NCI-H1092 treated with DMSO at 0.1 percent for 48 hours (cell line): ENCODE results near the gene DNAH8.

Experiments used
- DNase-seq: peaks from one replicate; lab custom pipeline; 2025; lab: John Stamatoyannopoulos, UW

DNAH8 gene

DNA sequence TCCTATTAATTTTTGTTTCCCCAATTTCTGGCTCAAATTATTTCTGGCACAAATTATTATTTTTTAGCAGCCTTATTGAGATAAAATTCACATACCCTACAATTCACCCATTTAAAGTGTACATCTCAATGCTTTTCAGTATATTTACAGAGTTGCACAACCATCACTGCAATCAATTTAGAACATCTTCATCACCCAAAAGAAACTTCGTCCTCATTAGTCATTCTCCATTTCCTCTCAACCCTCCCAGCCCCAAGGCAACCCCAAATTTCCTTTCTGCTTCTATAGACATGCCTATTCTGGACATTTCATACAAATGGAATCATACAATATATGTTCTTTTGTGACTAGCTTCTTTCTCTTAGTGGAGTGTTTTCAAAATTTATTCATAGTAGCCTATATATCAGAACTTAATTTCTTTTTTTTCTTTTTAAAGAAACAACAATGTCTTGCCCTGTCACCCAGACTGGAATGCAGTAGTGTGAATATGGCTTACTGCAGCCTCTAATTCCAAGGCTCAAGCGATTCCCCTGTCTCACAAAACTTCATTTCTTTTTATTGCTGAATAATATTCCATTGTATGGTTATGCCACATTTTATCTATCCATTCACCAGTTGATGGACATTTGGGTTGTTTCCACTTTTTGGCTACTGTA is 84.5 kb downstream of the DNAH8 start:
- no peak for DNase-seq

DNA sequence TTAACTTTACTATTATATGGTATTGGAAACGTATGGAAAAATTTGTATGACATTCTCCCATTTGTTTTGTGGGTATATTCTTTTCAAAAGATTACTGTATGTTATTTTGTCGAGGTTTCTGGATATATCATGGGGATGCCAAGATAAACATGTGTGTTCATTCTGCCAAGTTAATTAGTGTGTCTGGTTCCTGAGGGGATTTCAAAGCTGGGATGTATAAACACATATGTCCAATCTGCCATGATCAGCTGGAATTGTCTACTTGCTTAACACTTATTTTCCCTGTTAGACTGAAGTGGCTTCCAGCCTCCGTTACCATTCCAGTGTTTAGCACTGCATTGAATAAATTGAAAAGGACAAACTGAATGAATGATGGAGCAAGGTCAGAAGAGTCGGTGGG is 86.2 kb downstream of the DNAH8 start:
- no peak for DNase-seq

GRCh38 chr6:38802497-38802896 is 87.4 kb downstream of the DNAH8 start:
- no peak for DNase-seq

DNA sequence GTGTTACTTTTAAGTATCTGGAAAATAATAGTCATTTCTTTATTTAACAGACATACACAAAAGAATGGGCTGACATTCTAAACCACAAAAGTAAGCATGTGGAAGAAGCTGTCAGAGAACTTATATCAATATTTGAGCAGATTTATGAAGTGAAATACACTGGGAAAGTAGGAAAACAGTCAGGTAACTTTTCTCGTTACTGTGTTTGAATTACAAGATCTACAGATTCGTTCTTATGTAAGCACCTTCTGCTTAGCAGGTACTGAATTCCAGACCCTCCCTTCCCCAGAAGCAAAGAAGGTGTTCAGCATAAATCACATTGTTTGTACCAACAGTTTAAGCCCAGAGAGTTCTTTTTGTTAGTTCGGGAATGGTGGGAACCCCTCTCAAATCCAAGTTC is 88.0 kb downstream of the DNAH8 start:
- no peak for DNase-seq

DNA sequence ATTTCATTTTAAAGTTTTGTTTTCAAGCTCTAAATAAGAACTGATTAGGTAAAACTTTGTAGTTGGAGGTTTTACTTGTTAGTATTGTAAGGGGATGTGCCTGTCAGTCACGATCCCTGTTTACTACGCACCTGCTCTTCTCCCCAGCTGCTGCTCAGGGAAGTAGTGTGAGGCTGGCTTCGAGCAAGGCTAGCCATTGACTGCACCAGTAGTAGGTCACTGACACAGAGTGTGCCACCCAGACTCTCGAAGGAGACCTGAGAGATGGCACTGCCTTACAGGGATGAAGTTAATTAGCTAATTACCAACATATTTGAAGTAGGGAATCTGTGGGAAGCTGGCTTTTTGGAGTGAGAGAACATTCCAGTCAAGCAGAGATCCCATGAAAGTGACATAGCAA is 89.2 kb downstream of the DNAH8 start:
- DNase-seq: no peak

DNA sequence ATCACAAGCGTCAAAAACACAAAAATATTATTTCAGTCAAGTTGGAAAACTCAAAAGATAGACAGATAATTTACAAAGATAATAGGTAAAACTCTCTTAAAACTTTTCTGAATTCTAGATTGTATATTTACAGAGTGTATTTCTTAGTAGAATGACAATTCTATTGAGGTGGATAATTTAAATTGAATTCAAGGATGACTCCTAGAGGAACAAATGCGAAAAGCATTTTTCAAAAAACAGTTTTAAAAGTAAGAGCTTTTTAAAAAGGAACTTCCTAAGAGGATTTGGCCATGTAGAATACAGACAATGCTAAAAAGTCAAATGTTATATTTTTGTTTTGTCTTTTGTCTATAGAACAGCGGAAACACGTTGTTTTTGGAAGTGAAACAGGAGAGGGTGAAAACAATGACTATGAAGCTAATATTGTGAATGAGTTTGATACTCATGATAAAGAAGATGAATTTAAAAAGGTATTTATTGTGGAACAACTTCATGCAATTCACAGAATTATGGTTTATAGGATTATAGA is 90.1 kb downstream of the DNAH8 start:
- DNase-seq: no peak

GRCh38 chr6:38805692-38806091 is 90.6 kb downstream of the DNAH8 start:
- no peak for DNase-seq

DNA sequence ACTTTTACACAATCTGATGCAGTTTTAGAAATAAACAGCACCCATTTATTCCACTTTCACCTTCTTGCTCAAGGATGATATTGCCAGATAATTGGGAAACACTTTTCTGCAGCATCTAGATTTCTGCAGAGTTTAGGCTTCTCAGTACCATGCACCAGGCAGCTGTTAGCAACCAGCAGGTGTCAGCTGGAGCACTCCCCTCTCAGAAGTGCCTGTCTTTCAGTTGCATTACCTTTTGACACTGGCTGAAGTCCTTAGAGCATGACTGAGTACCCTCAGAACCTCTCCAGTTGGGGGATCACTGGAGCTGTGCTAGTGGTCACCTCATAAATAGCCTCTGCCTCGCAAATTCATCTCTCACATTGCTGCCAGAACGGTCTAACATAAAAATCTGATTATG is 91.2 kb downstream of the DNAH8 start:
- peak; percentile 75 for DNase-seq

GRCh38 chr6:38806833-38807232 is 91.7 kb downstream of the DNAH8 start:
- no peak for DNase-seq

- no peak for DNase-seq
These were observed 92.9 kb downstream of the DNAH8 start for GRCh38 chr6:38808039-38808438.

GRCh38 chr6:38813041-38813823 is 98.1 kb downstream of the DNAH8 start:
- DNase-seq: peak; percentile 3

GRCh38 chr6:38814761-38815160 is 99.7 kb downstream of the DNAH8 start:
- DNase-seq: no peak

GRCh38 chr6:38815250-38815649 is 100.1 kb downstream of the DNAH8 start:
- no peak for DNase-seq

DNA sequence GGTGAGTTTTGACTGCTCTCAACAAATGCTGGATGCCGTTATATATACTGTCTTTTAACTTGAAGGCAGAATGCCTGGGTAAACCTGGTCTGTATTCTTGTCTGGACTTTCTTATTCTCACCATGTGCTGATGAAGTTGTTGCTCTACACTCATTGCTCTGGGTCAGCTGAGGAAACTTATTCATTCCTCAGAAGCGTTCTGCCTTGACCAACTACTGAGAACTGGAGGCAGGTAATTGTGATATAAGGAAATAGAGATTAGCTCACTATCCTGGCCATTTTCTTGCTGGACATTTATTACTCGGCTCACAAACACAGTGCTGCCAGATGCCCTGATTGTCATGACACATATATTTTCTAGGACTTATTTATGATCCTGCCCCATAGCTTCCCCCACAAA is 103.6 kb downstream of the DNAH8 start:
- DNase-seq: no peak

DNA sequence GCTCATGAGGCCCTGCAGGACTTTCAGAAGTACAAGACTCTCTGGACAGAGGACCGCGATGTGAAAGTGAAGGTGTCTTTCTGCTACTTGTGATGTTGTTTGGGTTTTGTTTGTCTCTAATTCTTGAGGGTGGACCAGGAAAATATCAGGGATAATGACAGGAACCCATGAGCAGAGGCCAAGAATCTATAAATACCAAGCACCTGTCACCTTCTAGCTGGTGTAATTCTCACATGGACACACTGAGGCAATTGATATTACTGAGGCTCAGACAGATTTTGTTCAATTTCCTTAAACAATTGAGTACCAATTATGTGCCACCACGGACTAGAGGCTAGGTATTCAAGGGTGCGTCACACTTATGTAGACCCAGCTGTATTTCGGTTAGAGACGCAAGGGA is 107.9 kb downstream of the DNAH8 start:
- no peak for DNase-seq

DNA sequence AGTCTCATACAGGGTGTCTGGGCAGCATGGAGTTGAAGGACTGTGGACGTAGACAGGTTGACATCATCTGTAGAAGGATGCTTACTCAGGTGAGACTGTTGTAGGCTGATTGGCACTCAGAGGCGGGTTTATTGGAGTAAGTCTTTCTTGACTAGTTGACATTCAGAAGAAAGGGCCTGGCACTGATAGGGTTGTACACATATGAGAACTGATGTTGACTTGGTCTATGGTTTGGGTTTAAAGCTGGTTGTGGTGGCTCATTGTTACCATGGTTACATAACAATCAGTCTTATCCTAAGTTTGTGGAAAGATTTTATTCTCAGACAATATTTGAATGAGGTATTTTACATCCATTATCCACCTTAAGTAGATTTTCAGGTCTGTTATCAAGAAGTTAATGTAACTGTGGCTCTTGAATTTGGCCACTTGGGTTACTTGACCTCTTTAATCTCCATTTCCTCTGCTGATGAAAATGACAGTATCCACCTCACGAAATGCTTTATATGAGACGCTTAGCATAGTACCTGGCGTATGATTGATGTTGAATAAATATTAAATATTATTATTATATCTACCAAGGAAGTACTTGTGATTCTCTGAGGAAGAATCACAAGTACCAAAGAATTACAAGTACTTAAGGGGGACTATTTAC is 109.3 kb downstream of the DNAH8 start:
- DNase-seq: no peak

DNA sequence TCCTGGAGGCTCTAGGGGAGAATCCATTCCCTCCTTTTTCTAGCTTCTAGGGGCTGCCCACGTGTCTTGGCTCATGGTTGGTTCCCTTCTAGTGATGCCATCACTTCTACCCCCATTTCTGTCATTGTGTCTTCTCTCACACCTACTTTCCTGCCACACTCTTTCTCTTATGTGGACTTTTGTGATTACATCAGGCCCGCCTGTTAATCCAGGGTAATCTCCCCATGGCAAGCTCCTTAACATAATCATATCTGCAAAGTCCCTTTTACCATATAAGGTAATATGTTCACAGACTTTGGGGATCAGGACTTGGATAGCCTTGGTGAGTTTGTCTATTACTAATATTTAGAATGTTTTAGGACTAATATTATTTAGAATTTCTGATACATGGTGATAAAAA is 111.9 kb downstream of the DNAH8 start:
- no peak for DNase-seq

GRCh38 chr6:38831865-38832264 is 116.8 kb downstream of the DNAH8 start:
- DNase-seq: no peak

DNA sequence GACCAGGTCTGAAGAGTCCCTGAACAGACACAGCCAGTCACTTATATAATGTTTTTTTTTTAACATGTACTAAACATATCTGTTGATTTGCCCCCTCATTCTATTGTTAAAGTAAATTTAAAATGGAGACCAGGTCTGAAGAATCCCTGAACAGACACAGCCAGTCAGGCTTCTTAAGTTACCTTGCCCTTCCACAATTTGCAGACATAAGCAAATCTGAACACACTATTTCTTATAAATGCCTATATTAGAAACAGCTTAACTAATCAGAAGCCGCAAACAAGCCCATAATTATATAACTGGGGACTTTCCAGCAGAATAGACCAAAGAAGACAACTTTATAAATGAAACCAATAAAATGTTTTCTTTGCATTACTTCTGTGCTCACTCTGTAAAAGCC is 118.2 kb downstream of the DNAH8 start:
- no peak for DNase-seq

GRCh38 chr6:38836585-38836984 is 121.5 kb downstream of the DNAH8 start:
- DNase-seq: no peak

DNA sequence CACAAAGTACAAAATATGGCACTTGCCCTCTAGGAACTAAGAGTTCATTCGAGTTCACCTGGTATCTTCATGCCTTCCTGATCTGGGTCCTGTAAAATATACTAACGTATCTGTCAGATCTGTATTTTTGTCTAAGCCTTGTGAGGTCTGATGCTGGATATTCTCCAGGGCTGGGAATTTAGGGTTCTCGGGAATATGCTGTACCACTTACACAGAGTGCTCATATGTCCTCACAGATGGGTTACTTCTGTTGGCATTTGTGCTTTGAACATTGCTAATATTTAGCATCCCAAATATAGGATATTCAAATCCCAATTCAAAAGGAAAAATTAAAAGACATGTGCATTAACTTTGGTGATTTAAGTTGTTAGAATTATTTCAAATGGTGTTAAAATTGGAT is 122.0 kb downstream of the DNAH8 start:
- no peak for DNase-seq

- no peak for DNase-seq
These were observed 128.7 kb downstream of the DNAH8 start for GRCh38 chr6:38843798-38844197.

DNA sequence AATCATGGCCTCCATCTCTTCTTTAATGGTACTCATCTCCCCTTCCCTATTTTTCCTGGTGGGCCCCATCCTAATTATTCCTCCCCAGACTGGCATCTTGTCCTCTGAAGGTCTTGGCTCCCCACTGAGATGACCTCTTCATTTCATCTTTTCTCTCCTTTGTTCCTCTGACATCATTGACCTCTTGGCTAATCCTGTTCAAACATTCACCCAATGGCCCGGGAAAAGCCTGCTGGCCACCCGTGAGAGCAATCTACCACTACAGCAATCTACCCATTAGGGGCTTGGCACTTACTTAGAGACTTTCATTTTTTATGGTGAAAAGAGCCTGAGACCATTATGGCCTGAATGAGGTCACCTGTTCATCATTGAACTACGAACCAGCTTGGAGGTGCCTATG is 130.8 kb downstream of the DNAH8 start:
- no peak for DNase-seq
